GM18519 (cell line): ENCODE results near the gene CIAO3.

Source experiments
- ATAC-seq: cut with Tn5 transposase; IDR thresholded peaks from one replicate; pipeline ENCODE4 v1.9.1; 2021; ENCODE audit warnings: mild to moderate bottlenecking, moderate library complexity; ENCODE audit not compliant: unreplicated experiment, low FRiP score

The CIAO3 gene

GRCh38 chr16:739560-740458 is 988 bp downstream of the CIAO3 start:
- ATAC-seq = no peak

- no peak for ATAC-seq
Measured at GRCh38 chr16:736936-737481, 3.8 kb downstream of the CIAO3 start.

- ATAC-seq = no peak
Measured at GRCh38 chr16:735982-736453, 4.8 kb downstream of the CIAO3 start.

- ATAC-seq = no peak
Measured at GRCh38 chr16:734981-735881, 5.6 kb downstream of the CIAO3 start.

GRCh38 chr16:734208-734980 is 6.4 kb downstream of the CIAO3 start:
- no peak for ATAC-seq

GRCh38 chr16:733382-734207 is 7.2 kb downstream of the CIAO3 start:
- no peak for ATAC-seq

GRCh38 chr16:732936-733335 is 7.9 kb downstream of the CIAO3 start:
- ATAC-seq = no peak

GRCh38 chr16:732332-732731 is 8.5 kb downstream of the CIAO3 start:
- no peak for ATAC-seq

GRCh38 chr16:730666-731509 is 9.9 kb downstream of the CIAO3 start:
- no peak for ATAC-seq

GRCh38 chr16:729768-730665 is 10.8 kb downstream of the CIAO3 start:
- no peak for ATAC-seq

- no peak for ATAC-seq
Measured at GRCh38 chr16:728890-729744, 11.7 kb downstream of the CIAO3 start.

- ATAC-seq = no peak
Measured at GRCh38 chr16:728131-728889, 12.5 kb downstream of the CIAO3 start.

GRCh38 chr16:727291-727977 is 13.4 kb downstream of the CIAO3 start:
- no peak for ATAC-seq

- ATAC-seq = no peak
Measured at GRCh38 chr16:726438-727290, 14.1 kb downstream of the CIAO3 start, which contains the start of the genes CCDC78 and HAGHL. Gene CCDC78 (minus strand): TSS chr16:726443. CDS start chr16:726367, 76 bp downstream. Gene HAGHL (plus strand): TSS chr16:727106. CDS start chr16:727510, 404 bp downstream.
